Astrocyte of the hippocampus (primary cell): ENCODE measurements around the gene EHMT2.
"Not testable (repeated sequence)": the region's sequence is repeated elsewhere in the genome, so short reads cannot be mapped to it uniquely, and the experiment has no call there.

ENCODE experiments used
- DNase-seq: peaks from one replicate; pipeline ENCODE4 v3.0.0; 2011; ENCODE audit warnings: low read depth, low spot score

Gene EHMT2

DNA sequence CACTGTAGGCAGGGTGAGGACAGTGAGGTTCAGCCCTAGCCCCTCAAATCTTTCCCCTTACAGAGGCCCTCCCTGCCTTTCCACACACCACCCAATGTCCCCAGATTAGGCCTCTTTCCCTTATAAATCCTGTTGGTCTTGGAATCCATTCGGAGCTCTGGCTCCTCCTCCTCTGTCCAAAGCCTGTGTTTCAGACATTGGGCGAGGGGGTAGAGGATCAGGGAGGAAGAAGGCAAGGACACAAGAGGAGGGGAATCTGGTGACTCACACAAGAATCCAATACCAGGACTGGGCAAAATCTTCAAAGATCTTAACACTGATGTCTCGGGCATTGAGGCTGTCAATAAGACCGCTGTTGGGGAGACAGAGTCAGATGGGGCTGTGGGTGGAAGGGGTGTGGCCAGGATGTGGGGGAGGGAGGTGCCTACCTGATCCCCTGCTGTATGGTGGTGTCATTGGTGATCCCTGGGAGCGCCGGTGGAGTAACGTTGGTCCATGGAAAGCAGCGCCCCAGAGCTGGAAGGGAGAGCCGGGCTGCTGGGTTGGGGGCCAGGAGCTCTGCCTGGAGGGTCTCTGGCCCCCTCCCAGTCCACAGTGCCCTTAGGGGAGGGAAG, 26.3 kb downstream of the EHMT2 start:
- peak; percentile 40 for DNase-seq

DNA sequence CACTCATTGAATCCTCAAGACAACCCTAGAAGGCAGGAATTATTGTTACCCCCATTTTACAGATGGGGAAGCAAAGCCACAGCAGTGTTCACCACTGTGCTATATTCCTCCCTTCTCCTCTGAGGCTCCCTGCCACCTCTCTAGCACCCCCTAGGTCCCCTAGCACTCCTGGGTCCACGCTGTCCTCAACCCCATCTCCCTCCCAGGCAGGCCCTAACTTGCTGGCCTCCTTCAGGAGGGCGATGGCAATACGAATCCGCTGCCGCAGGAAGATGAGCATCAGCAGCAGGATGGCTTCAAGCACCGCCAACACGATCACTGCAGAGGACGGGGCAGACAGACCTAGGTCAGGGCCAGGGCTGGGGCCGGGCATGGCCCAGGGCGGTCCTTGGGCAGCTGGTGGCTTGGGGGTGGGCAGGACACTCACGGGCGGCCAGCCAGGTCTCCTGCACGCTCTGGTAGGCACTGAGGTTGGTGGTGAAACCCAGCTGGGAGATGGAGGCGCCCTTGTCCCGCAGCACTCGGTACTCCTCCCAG, 27.0 kb downstream of the EHMT2 start:
- no peak for DNase-seq

GRCh38 chr6:31869343-31869742, 28.2 kb downstream of the EHMT2 start:
- no peak for DNase-seq

GRCh38 chr6:31868658-31868971, 28.9 kb downstream of the EHMT2 start:
- not testable (repeated sequence) for DNase-seq

- DNase-seq: no peak
Observed at GRCh38 chr6:31865205-31866118, 32.0 kb downstream of the EHMT2 start.

GRCh38 chr6:31864818-31865204, 32.7 kb downstream of the EHMT2 start:
- DNase-seq: no peak

GRCh38 chr6:31864123-31864562, 33.4 kb downstream of the EHMT2 start:
- DNase-seq: not testable (repeated sequence)

GRCh38 chr6:31862344-31863235, 34.9 kb downstream of the EHMT2 start, which contains the start of gene NEU1:
Gene NEU1, minus strand, starts transcription at chr6:31862821. Its CDS starts 45 bp downstream, at chr6:31862776.
- DNase-seq: peak; percentile 100

DNA sequence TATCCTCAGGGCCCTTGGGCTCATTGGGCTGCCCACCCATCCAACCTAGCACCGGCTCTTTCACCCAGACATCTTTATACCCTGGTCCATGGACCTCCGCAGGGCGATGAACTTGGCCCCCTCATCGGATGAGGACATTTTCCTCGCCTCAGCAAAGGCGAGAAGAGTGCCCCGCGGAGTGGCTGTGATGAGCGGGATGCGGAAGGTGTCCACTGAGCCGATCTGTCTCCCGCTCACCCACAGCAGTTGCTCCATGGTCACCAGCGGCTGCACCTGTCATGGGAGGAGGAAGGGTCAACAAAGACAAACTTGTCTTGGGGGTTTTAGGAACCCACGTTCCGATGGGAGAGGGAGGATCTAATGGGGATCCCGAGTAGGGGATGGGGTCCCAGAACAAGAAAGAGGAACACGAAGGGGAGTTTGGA, 35.6 kb downstream of the EHMT2 start:
- DNase-seq: no peak

GRCh38 chr6:31861150-31861549, 36.3 kb downstream of the EHMT2 start:
- DNase-seq: no peak

DNA sequence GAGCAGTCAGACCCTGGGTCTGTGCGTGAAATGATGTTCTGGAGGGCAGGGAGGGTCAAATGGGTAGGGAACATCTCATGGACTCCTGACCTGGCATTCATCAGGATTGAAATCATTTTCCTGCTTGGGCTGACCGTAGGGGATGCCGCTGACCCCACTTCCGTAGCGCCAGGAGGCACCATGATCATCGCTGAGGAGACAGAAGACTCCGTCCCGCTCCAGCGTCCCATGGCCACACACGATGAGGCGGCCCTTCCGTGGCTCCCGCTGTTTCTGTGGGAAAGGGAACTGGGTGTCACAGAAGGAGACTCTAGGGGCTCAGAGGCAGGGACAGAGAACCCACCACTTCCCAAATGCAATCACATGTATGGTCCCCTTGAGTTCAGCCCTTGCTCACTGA, 37.1 kb downstream of the EHMT2 start:
- no peak for DNase-seq

DNA sequence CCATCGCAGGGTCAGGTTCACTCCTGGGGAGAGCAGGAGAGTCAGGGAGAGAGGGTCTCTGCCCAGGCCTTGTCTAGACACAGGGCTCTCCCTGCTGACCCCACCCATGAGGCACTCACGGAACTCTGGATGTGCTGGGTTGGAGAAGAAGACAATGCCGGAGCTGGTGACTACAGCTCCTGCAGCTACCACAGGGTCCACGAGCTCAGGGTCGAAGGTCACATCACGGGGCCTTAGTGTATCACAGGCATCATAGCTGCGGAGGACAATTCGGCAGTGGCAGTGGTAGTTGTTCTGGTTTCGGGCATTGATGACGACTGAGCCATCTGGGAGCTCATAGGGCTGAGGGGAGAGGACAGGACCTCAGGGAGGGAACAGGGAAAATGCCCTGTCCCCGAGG, 37.6 kb downstream of the EHMT2 start:
- no peak for DNase-seq

GRCh38 chr6:31858707-31859106, 38.8 kb downstream of the EHMT2 start:
- no peak for DNase-seq

- not testable (repeated sequence) for DNase-seq
Observed at GRCh38 chr6:31857774-31858173, 39.7 kb downstream of the EHMT2 start.

DNA sequence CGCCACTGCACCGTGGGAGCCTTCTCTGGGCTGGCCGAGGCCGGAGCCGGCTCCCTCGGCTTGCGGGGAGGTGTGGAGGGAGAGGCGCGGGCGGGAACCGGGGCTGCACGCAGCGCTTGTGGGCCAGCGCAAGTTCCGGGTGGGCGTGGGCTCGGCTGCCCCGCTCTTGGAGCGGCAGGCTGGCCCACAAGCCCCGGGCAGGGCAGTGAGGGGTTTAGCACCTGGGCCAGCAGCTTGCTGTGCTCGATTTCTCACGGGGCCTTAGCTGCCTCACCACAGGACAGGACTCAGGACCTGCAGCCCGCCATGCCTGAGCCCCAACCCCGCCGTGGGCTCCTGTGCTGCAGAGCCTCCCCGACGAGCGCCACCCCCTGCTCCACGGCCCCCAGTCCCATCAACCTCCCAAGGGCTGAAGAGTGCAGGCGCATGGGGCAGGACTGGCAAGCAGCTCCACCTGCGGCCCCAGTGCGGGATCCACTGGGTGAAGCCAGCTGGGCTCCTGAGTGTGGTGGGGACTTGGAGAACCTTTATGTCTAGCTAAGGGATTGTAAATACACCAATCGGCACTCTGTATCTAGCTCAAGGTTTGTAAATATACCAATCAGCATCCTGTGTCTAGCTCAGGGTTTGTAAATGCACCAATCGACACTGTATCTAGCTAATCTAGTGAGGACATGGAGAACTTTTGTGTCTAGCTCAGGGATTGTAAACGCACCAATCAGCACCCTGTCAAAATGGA, 45.3 kb downstream of the EHMT2 start:
- not testable (repeated sequence) for DNase-seq

DNA sequence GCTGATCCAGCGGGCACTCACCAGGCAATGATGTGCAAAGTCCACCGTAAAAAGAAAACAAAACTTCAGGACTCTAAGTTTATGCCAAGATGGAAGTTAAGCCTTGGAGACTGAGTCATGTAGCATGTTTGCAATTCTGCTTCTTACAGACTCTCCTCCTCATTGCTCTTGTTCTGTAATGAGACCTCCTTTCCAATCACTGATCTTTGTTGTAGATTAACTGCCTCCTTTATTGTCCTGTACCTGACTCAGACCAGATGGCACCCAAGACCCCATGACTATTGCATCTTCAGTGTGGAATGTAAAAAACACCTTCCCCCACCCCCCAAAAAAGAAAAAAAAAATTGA, 46.0 kb downstream of the EHMT2 start:
- peak; percentile 47 for DNase-seq

GRCh38 chr6:31850765-31851484, 46.6 kb downstream of the EHMT2 start:
- DNase-seq: no peak

DNA sequence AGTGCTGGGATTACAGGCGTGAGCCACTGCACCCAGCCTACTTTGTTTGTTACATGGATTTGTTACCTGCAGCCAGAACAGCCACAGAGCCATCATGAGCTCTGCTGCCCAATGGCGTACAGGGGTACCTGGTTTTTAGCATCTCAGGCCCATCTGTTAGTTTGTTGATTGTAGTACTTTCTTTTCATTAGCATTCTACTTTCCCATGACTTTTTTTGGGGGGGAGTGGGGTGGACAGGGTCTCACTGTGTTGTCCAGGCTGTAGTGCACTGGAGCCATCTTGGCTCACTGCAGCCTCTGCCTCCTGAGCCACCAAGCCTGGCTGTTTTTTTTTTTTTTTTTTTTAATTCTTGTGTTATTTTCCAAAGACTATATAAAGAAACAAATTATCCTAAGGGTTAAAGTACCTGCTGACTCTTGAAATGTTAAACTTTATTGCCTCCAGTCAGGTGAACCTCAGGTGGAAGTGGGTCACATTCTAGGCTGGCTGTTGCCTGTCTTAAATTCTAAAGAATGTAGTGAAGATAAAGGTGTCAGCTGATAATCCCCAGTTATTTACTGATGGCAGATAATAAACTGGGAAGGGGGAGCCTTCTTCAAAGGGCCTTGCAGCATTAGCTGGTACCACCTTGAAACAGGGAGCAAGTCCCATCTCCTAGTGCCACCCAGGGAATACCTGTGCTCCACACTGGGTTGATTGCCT, 50.1 kb downstream of the EHMT2 start:
- no peak for DNase-seq

DNA sequence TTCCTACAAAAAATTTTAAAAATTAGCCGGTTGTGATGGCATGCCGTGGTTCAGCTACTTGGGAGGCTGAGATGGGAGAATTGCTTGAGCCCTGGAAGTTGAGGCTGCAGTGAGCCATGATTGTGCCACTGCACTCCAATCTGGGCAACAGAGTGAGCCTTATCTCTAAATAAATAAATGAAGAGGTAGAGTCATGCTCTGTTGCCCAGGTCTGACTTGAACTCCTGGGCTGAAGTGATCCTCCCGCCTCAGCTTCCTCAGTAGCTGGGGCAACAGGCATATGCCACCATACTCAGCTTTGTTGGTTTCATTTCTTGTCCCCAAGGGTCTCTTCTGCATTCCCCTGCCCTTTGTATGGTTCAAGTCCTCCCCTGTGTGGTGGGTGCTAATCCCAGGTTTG, 53.0 kb downstream of the EHMT2 start:
- DNase-seq: no peak

DNA sequence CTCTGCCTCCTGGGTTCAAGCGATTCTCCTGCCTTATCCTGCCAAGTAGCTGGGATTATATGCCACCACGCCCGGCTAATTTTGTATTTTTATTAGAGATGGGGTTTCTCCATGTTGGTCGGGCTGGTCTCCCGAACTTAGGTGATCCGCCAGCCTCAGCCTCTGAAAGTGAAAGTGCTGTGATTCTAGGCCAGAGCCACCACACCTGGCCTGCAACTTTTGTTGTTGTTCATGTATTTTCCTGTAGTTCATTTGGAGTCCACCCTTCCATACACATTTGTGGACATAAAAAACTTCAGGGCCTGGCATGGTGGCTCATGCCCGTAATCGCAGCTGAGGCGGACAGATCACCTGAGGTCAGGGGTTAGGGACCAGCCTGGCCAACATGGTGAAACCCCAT, 55.4 kb downstream of the EHMT2 start:
- no peak for DNase-seq
